HG02973 (cell line): ENCODE measurements around the gene CLEC18A.
"Not testable (repeated sequence)": the region's sequence is repeated elsewhere in the genome, so short reads cannot be mapped to it uniquely, and the experiment has no call there.

Experiments used
- ATAC-seq: cut with Tn5 transposase; IDR thresholded peaks from one replicate; pipeline ENCODE4 v1.9.1; 2021; ENCODE audit warnings: moderate library complexity; ENCODE audit not compliant: unreplicated experiment

The CLEC18A gene

DNA sequence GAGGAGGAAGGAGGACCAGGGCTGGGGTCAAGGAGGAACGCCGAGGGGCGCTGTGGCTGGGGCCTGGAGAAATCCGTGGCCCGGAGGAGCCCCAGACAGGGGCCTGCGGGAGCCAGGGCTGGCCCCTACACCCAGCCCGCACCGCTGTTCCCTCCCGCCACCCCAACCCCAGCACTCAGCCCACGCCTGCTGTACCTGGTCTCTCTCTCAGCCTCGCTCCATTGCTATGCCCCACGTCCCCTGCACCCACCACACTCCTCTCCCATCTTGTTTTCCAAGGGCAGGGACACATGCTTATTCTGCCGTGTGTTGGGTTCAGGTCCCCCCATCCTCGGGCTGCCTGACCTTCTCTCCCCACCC is 518 bp downstream of the CLEC18A start:
- ATAC-seq, result not testable (repeated sequence)

DNA sequence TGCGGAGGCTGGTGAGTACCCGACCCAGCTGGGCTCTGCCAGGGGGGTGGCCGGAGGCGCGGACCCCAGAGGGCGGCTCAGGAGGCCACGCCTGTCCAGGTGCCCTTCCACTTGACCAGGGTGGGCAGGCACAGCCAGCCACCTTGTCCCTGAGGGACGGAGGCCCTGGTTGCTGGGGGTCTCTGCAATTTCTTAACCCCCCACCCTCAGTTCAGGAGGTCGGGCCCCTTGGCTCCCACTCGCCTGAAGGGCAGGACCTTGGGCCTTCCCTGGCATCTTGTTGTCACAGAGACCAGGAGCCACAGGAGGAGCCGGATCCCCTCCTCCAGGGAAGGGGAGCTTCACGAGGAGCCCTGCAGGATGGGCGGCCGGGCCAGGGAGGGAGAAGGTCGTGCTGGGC is 982 bp downstream of the CLEC18A start:
- not testable (repeated sequence) for ATAC-seq

DNA sequence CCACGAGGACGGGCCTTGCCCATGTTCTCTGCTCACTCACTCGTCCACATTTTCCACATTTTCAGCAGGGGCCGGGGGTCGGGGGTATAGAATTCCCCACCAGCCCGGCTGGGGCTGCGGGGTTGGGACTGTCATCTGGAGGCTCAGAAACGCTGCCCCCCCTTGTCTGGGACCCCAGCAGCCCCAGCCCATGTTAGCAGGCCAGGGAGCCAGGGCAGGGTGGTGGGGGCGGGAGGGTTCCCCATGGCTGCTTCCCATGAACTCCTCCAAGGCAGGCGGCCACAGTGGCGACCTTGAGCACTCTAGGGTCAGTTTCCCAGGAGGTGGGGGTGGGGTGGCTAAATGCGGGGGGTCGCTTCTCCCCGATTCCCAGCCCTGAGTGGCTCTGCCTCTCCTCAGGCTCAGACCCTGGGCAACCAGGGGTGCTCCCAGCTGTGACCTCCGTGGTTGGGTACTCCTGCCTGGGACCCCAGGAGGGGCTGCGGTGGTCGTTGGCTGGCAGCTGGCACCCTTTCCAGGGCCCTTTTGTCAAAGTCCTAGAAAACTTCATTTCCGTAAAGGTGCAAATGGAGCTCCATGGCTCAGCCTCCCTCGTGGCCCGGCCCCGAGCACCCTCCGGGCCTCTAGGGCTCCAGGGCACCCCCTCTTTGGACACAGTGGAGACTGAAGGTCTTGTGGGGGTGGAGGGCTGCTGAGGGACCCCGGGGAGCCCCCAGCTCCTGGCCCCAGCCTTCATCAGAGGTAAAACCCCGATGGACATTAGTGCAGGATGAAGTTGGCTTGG is 1.6 kb downstream of the CLEC18A start:
- ATAC-seq, result not testable (repeated sequence)

DNA sequence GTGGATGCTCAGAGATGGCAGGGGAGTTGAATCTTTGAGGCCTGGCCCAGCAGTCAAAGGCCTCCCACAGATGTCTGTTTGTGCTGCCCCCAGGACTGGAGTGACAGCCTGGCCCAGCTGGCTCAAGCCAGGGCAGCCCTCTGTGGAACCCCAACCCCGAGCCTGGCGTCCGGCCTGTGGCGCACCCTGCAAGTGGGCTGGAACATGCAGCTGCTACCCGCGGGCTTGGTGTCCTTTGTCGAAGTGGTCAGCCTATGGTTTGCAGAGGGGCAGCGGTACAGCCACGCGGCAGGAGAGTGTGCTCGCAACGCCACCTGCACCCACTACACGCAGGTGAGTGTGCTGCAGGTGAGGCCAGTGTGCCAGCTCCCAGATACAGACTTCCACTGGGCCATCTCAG is 3.1 kb downstream of the CLEC18A start:
- ATAC-seq, result not testable (repeated sequence)

DNA sequence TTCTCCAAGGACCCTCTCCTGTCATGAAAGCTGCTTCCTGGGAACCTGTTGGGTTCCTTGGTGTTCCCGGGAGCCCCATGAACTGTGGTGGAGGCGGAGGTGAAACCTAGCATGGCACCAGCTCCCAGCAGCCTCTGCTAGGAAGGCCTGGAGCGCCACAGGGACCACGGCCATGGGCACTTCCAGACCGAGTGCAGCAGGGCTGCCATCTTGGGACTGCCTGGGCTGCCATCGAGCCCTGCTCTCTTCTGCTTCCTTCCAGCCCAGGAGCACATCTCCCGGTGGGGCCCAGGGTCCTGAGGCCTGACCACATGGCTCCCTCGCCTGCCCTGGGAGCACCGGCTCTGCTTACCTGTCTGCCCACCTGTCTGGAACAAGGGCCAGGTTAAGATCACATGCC is 12.2 kb downstream of the CLEC18A start:
- not testable (repeated sequence) for ATAC-seq

DNA sequence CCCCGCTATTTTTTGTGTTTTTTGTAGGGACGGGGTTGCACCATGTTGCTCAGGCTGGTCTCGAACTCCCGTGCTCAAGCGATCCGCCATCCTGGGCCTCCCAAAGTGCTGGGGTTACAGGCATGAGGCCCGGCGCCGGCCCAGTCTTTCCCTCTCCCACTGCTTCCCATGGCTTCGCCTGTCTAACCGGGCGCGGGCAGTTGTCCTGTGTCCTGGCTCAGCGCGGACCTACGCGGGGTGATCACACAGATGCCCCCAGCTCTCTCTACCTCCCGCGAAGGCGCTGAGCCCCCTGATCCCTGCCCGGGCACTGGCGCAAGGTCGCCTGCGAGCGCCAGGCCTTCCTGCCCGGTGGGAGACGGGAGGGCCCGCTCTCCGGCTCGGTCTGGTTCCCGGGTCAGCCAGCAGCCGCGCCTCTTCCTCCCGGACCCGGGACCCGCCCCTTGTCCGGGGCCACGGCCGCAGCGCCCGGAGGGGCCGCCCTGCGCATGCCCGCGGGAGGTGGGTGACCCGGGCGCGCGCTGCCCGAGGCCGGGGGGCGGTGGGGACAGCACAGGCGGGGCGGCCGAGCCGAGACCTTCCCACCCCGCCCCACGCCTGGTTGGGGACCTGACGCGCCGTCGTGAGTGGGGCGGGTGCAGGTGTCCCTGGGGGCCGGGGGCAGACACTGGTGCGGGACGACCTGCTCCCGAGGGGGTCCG is 14.0 kb downstream of the CLEC18A start:
- ATAC-seq, result not testable (repeated sequence)

DNA sequence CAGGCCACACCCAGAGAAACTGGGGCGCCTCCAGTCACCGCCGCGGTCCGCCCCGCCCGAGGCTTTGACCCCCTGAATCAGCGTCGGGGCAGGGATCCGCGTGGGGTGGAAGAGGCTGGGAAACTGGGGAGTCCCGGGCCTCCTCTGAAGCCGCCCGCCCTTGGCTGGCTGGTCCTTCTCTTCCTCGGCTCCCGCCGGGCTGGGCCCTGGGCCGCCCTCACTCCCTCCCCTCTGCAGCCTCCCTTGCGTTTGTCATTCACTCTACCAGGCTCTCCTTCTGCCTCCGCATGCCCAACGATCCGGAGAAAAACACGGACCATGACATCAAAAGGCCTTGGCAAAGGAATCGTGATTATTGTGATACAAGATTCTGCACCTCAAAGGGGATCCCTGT is 14.5 kb downstream of the CLEC18A start:
- ATAC-seq, result not testable (repeated sequence)

DNA sequence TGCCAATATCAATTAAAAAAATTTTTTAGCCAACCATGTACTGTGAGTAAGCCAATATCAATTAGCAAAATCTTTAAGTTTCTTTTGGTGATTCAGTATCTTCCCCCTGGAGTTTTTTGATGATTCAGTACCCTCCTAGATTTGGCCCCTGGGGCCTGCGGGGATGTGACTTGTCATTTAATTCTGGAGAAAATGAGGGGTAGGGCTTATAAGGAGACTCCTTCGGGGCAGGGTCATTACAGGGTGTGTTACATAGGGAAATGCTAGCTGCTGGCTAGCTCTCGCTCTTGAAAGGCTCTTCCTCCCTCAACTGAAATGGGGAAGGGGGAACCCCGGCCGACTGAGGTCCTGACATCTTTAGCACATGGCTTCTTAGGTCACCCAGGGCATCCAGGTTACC is 16.6 kb downstream of the CLEC18A start:
- ATAC-seq, result not testable (repeated sequence)

DNA sequence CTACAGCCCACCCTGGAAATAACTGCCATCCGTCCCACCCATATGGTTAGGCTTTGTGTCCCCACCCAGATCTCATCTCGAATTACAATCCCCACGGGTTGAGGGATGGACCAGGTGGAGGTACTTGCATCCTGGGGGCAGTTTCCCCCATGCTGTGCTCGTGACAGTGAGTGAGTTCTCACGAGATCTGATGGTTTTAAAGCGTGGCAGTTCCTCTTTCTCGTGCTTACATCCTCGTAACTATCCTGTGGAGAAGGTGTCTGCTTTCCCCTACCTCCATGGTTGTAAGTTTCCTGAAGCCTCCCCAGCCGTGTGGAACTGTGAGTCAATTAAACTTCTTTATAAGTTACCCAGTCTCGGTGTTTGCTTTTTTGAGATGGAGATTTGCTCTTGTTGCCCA is 17.0 kb downstream of the CLEC18A start:
- not testable (repeated sequence) for ATAC-seq

DNA sequence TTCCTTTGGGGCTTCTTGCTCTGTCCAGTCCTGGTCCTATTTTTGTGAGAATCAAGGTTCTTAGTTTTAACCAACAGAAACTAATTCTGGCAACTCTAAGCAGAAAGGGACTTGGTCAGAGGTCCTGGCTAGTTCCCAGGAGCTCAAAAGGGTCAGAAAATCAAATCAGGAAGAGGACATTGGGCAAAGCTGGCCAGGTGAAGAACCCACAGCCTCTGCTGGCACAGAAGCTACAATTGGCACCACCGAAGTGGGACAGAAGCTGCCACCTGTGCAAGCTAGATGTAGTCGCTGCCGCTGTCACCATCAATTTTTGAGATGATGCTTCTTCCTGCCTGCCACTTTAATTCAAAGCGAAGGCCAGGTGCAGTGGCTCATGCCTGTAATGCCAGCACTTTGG is 18.5 kb downstream of the CLEC18A start:
- ATAC-seq, result not testable (repeated sequence)

DNA sequence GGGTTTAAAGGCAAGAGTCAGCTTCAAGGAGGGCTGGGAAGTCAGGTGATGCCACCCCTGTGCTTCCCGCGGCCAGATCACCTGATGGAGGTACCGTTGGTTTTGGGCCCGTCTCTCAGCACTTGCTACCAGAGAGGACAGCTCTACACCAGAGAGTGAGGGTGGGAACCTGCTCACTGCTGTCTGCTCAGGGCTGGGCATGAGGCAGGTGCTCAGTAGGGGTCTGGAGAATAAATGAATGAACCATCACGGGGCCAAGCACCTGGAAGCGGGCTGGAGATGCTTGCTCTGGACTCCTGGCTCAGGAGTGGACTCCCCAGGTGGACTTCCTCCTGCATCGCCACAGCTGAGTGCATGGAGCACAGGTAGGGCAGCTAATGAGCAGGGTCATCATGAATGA is 21.0 kb downstream of the CLEC18A start:
- ATAC-seq, result not testable (repeated sequence)

DNA sequence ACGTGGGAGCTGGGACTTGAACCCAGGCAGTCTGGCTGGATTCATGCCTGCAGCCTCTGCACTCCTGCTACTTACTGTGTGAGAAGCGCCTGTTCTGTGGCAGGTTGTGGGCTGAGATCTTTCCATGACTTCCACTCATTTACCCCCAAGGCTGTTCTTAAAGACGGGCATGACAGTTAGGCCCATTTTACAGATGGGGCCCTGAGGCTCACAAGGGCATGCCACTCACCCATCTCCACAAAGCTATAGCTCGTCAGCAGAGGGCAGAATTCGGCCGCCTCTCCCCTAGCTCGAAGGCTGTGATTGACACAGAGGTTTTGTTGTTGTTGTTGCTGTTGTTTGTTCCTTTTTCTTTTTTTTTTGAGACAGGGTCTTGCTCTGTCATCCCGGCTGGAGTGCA is 21.8 kb downstream of the CLEC18A start:
- ATAC-seq, result not testable (repeated sequence)

DNA sequence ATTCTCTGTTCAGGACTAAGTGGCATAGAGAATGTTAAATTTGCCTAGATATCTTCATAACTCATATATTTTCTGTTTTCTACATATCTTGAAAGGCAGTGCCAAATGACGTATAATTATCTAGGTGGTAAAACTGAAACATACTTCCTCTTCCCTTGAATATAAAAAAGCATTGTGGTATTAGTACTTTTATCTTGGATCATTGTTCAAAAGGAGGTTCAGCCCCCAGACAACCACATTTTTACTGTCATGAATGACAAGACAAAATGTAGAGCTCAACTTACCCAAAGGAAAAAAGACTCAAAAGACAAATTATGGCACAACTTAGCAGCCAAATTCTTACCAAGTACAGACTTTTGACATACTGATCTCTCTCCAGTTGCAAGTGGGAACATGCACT is 34.1 kb downstream of the CLEC18A start:
- not testable (repeated sequence) for ATAC-seq

DNA sequence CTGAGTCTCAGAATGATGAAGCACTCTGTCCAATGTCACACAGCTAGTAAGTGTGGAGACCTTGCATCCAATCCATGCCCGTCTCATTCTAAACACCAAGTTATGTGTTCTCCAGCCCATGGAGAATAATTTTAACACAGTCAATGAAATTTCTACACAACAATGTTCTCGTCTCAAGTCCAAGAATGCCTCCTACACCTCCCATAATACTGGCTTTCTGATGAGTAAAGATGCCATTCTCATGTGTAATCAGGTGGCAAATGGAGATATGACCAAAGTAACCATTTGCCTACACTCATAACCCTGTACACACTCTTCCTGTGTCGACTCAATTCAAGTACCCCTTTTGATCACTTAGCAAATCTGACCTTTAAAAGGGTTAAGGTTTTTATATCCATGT is 46.8 kb downstream of the CLEC18A start:
- ATAC-seq, result not testable (repeated sequence)

DNA sequence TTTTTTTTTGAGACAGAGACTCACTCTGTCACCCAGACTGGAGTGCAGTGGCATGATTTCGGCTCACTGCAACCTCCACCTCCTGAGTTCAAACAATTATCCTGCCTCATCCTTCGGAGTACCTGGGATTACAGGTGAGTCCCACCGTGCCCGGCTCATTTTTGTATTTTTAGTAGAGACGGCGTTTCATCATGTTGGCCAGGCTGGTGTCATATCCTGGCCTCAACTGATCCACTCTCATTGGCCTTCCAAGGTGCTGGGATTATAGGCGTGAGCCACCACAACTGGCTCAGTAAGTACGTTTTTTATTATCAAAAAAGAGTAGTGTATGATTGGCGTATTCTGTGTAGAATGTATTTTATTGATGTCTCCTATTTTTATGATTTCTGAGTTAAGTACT is 48.7 kb downstream of the CLEC18A start:
- not testable (repeated sequence) for ATAC-seq

DNA sequence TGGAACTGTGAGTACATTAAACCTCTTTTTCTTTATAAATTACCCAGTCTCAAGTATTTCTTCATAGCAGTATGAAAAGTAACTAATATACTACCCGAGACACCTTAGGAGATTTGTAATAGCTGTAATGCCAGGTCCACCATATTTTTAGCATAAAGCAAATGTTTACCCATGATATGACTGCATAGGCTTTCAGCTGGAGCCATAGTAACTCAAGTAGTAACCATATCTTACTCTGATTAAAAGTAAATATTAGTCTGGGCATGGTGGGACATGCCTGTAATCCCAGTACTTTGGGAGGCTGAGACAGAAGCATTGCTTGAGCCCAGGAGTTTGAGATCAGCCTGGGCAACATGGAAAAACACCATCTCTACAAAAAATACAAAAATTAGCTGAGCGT is 52.4 kb downstream of the CLEC18A start:
- ATAC-seq, result not testable (repeated sequence)

DNA sequence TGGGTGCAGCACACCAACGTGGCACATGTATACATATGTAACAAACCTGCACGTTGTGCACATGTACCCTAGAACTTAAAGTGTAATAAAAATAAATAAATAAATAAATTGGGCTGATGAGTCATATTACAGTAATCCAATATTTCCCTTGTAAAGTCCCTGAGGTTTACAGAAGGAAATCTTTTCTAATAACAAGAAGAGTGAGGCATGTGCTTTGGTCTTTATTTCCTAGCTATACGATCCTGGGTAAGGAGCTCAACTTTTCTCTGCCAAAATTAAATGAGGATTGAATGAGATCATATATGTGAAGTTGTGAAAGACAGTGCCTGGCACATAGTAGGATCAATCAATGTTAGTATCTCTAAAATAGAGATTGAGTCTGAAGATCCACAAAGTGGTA is 57.5 kb downstream of the CLEC18A start:
- ATAC-seq, result not testable (repeated sequence)

DNA sequence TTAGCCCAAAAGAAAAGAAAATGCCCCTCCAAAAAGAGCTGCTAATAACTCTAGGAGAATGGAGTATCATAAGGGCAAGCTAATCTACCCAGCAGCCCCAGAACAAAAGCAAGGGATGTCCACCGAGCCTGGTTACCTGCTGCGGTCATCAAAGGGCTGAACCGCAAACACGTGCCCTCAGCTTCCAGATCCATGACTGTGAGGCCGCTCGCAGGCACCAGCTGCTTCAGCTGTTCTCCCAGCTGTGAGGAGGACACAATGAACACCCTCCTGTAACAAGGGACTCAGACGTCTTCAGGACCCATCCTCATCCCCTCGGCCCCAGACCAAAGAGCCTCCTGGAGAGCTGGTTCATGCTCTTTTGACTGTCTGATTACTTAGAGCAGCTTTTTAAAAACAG is 59.5 kb downstream of the CLEC18A start:
- ATAC-seq, result not testable (repeated sequence)

DNA sequence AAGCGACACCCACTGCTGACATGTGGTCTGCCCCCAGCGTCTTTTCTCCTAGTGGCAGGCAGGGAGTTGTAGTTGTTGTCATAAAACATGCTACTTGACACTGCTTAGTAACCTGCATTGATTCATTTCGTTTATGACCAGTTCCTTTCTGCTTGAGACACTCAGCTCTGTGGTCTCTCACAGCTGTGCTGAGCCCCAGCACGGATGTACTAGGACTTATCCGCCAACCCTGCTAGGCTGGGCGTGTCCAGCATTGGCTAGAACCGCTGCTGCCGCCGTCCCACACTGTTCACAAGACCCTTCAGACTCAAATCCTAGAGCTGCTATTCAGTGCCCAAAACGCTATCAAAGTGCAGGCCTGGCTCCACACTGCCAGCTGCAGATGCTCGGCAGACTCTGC is 60.0 kb downstream of the CLEC18A start:
- ATAC-seq, result not testable (repeated sequence)

DNA sequence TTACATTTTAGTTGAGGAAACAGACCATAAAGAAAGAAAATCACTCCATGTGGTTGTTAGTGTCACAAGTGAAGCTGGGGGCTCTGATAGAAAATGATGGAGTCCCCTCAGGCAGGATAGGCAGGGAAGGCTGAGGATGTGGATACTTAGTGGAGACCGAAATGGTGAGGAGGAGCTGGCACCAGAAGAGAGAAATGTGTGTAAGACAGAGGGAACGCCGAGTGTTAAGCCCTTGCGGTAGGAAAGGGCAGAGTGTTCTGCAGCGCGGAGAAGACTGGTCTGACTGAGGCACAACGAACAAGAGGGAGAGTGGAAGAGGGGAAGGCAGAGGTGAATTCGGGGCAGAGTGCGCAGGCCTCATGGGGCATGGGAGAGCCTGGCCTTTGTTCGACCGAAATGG is 61.2 kb downstream of the CLEC18A start:
- ATAC-seq, result not testable (repeated sequence)

DNA sequence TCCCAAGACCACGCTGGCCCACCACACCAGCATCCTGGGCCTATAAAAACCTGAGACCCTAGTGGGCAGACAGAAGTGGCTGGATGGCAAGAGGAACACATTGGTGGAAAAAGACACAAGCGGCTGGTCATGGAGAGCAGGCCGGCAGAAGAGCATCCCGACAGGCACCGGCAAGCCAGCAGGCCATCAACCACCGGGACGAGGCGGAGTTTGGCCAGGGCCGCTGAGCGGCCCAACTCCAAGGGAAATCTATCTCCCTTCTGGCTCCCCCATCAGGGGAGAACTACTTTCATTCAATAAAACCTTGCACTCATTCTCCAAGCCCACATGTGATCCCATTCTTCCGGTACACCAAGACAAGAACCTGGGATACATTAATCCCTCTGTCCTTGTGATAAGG is 61.8 kb downstream of the CLEC18A start:
- not testable (repeated sequence) for ATAC-seq
